ENCODE results near the gene RASSF7. TPM values are rescaled to one million over a fixed set of nuclear protein-coding genes. Genes with fewer than 3 reads are reported as not detected.

The RASSF7 gene
- total and polyA plus RNA-seq, 2 of the 8 experiments (the other 6 are each of a cell fraction or from before 2014, with no cell fraction given): 22.3 to 43.9 TPM

- TF ChIP-seq CHD7 (IDR thresholded peaks at IDR 0.05; ENCODE audit: insufficient replicate concordance, low read length) (no peak), JUN (IDR thresholded peaks at IDR 0.05; ENCODE audit: low read depth, low read length) (no peak), USF2 (IDR thresholded peaks at IDR 0.05; ENCODE audit: low read length) (no peak), BRCA1 (IDR thresholded peaks at IDR 0.05; ENCODE audit: low read depth, low read length) (no peak), CEBPB (IDR thresholded peaks at IDR 0.05; ENCODE audit: low read depth, low read length) (no peak), POU5F1 (IDR thresholded peaks at IDR 0.05; ENCODE audit: low read depth, low read length) (no peak), KDM4A (IDR thresholded peaks at IDR 0.05; ENCODE audit: low read depth, low read length, severe bottlenecking) (no peak), CHD2 (IDR thresholded peaks at IDR 0.05; ENCODE audit: low read length) (no peak), HDAC6 (IDR thresholded peaks at IDR 0.05; ENCODE audit: low read depth, low read length) (no peak), CTBP2 (IDR thresholded peaks at IDR 0.05; ENCODE audit: borderline replicate concordance, insufficient read depth, insufficient read length, low read length) (no peak)
These were observed 6.8 kb upstream of the RASSF7 start (continued) for GRCh38 chr11:553988-554340.
